B cell (primary cell): ENCODE data around the gene TNFRSF13B. TPM values are rescaled to one million over a fixed set of nuclear protein-coding genes. Genes with fewer than 3 reads are reported as not detected.

Source experiments
- ATAC-seq: fragments of 200-7000 bp; cut with Tn5 transposase; one replicate; pipeline ENCODE4 v1.10.0; 2021; ENCODE audit warnings: low read depth, mild to moderate bottlenecking, moderate number of reproducible peaks, moderate library complexity
- CTCF ChIA-PET: fragments of 350-600 bp; sonication (Branson Sonifier 250); formaldehyde crosslinking; loops from one replicate; lab custom pipeline; 2021; ENCODE audit warnings: antibody characterized with exemption, inconsistent platforms; lab: Charles Lee
- POLR2A ChIA-PET: fragments of 350-600 bp; sonication (Branson Sonifier 250); formaldehyde crosslinking; loops from one replicate; lab custom pipeline; 2021; ENCODE audit warnings: antibody characterized with exemption; lab: Charles Lee
- DNase-seq: peaks from one replicate; pipeline ENCODE4 v3.0.0; 2013
- H2AFZ ChIP-seq: 2 replicates; pipeline ENCODE4 v1.6.1; 2012; ENCODE audit warnings: mild to moderate bottlenecking, low read depth, low read length; ENCODE audit not compliant: insufficient read depth, poor library complexity, severe bottlenecking
- H3K27ac ChIP-seq, 2 donors: 1 replicate in 1 of 2; 2 replicates in 1 of 2; pipeline ENCODE4 v1.5.1; 2012 to 2013; ENCODE audit warnings: low read length in 2 of 2, mild to moderate bottlenecking in 2 of 2, moderate library complexity in 1 of 2
- H3K27me3 ChIP-seq, 4 experiments: fragments of 200-600 bp in 1 of 4; sonication (generic) in 1 of 4; replicated peaks in 1 of 4; 1 replicate in 2 of 4; 2 replicates in 2 of 4; pipeline versions ENCODE4 v1.6.1 to v1.7.0; 2013 to 2016; ENCODE audit warnings: low read length in 3 of 4, mild to moderate bottlenecking in 2 of 4, mixed read lengths in 1 of 4, moderate library complexity in 1 of 4; ENCODE audit not compliant: insufficient read depth in 4 of 4, control insufficient read depth in 3 of 4; ENCODE audit errors: control extremely low read depth in 1 of 4
- H3K36me3 ChIP-seq, 2 experiments: replicated peaks in 1 of 2; 1 replicate in 1 of 2; 2 replicates in 1 of 2; pipeline versions ENCODE4 v1.6.1 to v1.7.1; 2013; ENCODE audit warnings: low read length in 1 of 2; ENCODE audit not compliant: insufficient read depth in 2 of 2, control insufficient read depth in 1 of 2; ENCODE audit errors: control extremely low read depth in 1 of 2, extremely low read depth in 1 of 2
- H3K4me1 ChIP-seq, 2 donors: fragments of 200-600 bp in 1 of 2; sonication (generic) in 1 of 2; 1 replicate in 1 of 2; 2 replicates in 1 of 2; pipeline versions ENCODE4 v1.5.1 to v1.6.1; 2013 to 2017; ENCODE audit warnings: low read length in 2 of 2; ENCODE audit not compliant: control insufficient read depth in 2 of 2, insufficient read depth in 2 of 2
- H3K4me2 ChIP-seq: replicated peaks from 2 replicates; pipeline ENCODE3; 2012; ENCODE audit warnings: mild to moderate bottlenecking, low read depth, low read length; ENCODE audit not compliant: poor library complexity, severe bottlenecking
- H3K4me3 ChIP-seq, 5 experiments: fragments of 200-600 bp in 1 of 5; sonication (generic) in 1 of 5; 1 replicate in 3 of 5; 2 replicates in 2 of 5; pipeline versions ENCODE4 v1.5.1 to v1.7.0; 2011 to 2016; ENCODE audit warnings: low read length in 4 of 5, mild to moderate bottlenecking in 4 of 5, low read depth in 2 of 5, control low read depth in 1 of 5, moderate library complexity in 1 of 5; ENCODE audit not compliant: insufficient read depth in 1 of 5; ENCODE audit errors: control extremely low read depth in 1 of 5, extremely low read depth in 1 of 5
- H3K79me2 ChIP-seq: fragments of 200-600 bp; sonication (generic); one replicate; pipeline ENCODE4 v1.6.0; 2016; ENCODE audit warnings: low read length; ENCODE audit not compliant: control insufficient read depth, insufficient read depth
- H3K9ac ChIP-seq: fragments of 200-600 bp; sonication (generic); 2 replicates; pipeline ENCODE4 v1.6.1; 2017; ENCODE audit warnings: mild to moderate bottlenecking, low read length, moderate library complexity
- H3K9me3 ChIP-seq, 3 donors: one replicate each; pipeline versions ENCODE4 v1.6.1 to v1.7.1; 2013; ENCODE audit warnings: low read length in 2 of 3; ENCODE audit not compliant: control insufficient read depth in 2 of 3, insufficient read depth in 1 of 3; ENCODE audit errors: control extremely low read depth in 1 of 3
- H4K20me1 ChIP-seq: 2 replicates; pipeline ENCODE4 v1.6.0; 2012; ENCODE audit warnings: mild to moderate bottlenecking, low read length; ENCODE audit not compliant: insufficient read depth, control insufficient read depth, poor library complexity, severe bottlenecking
- H3K27ac Mint-ChIP-seq: one replicate; pipeline ENCODE4 v1.8.0; 2021; ENCODE audit warnings: mixed read lengths
- H3K27me3 Mint-ChIP-seq: one replicate; pipeline ENCODE4 v1.8.0; 2021; ENCODE audit warnings: mixed read lengths
- H3K4me1 Mint-ChIP-seq: one replicate; pipeline ENCODE4 v1.8.0; 2021; ENCODE audit warnings: mixed read lengths
- H3K4me3 Mint-ChIP-seq: one replicate; pipeline ENCODE4 v1.8.0; 2021; ENCODE audit warnings: mixed read lengths
- H3K9me3 Mint-ChIP-seq: one replicate; pipeline ENCODE4 v1.8.0; 2022; ENCODE audit warnings: mixed read lengths; ENCODE audit not compliant: insufficient read depth
- EZH2 ChIP-seq: IDR thresholded peaks from 2 replicates; pipeline ENCODE4 v1.6.1; 2012; ENCODE audit warnings: borderline replicate concordance, low read depth, mild to moderate bottlenecking, moderate library complexity, low read length; ENCODE audit not compliant: insufficient read depth, poor library complexity, severe bottlenecking
- WGBS: methylation state at CpG from one replicate; pipeline ENCODE4 v1.1.5; 2013; ENCODE audit warnings: missing lambda C conversion rate; ENCODE audit not compliant: insufficient coverage; 5-methylcytosine and 5-hydroxymethylcytosine counted together
- intact Hi-C: fragments of 100-400 bp; cut with micrococcal nuclease; formaldehyde crosslinking; loops from one replicate; pipeline ENCODE4 v1.10.0; 2022
- polyA plus RNA-seq: library from polyadenylated mRNA; depleted of rRNA; stranded (reverse); fragments of >200 nt; gene quantifications from 2 replicates; pipeline ENCODE4 v1.2.3, GENCODE V29; 2012
- total RNA-seq, 2 donors: library from RNA; stranded (reverse); fragments of 120-200 nt in 1 of 2; gene quantifications; 1 replicate in 1 of 2; 2 replicates in 1 of 2; pipeline versions ENCODE4 v1.2.3 to v1.2.4, GENCODE V29; 2013 to 2022
- TF ChIP-seq, protein P1 (sequence below): fragments of 200-600 bp; IDR thresholded peaks from one replicate; pipeline ENCODE4 v1.8.0; 2022; ENCODE audit warnings: antibody characterized with exemption, mild to moderate bottlenecking

TNFRSF13B gene
- total and polyA plus RNA-seq, 2 donors (not counting 1 experiment from before 2014, with no cell fraction given) = 74.5 to 219 TPM

DNA sequence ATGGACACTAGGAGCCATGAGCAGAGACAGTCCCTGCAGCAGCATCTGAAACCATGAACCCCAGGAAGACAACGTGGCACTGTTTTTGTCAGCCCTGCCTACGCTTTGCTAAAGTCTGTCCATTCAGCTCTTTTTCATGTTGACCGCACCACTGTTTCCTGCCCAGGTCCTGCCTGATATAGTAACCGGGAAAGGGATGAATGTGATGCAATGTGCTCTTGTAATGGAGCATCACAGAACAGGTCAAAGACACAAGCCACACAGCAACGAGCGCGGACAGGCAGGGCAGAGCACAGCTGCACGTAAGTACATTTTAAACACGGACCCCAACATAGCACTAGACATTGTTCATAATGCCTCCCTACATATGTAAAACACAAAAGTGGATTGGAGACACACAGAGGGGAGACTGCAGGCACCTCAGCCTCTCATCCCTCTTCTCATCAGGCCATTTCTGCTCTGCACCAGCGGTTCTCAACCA is 16.9 kb upstream of the TNFRSF13B start:
- H3K4me1 Mint-ChIP-seq = peaks cover 73% of the 10 kb centered on the region
- H3K9me3 ChIP-seq = no peaks in the 10 kb centered on the region
- H3K79me2 ChIP-seq = no peaks in the 10 kb centered on the region
- no peaks in the 10 kb centered on the region for H3K36me3 ChIP-seq
- ChIA-PET CTCF (interaction anchor here (0.9 to 17.6 kb wide), 8 partner anchors 12 to 73 kb away, joined by 4 to 317 read pairs (median 22); partner anchors contain the start of gene TNFRSF13B), POLR2A (interaction anchor here (0.8 to 4.7 kb wide), 4 partner anchors 9 to 453 kb away, joined by 8 to 69 read pairs (median 26); partner anchors contain the start of gene TNFRSF13B)
- ATAC-seq (peak; percentile 1), DNase-seq (no peak)
- H2AFZ ChIP-seq = peak overlapping the region; percentile 13
- peak overlapping the region; percentile 79 for H3K4me2 ChIP-seq
- H3K27ac Mint-ChIP-seq = peak overlapping the region; percentile 98
- H3K4me3 ChIP-seq = peak overlapping the region; percentile 35 to 58 (median 50)
- intact Hi-C loops = loop anchor here (1.0 to 5.0 kb wide), 5 partner anchors 8 to 54 kb away; partner anchors contain the start of genes MPRIP and TNFRSF13B
- WGBS = 20% methylated on average over 3 of the region's 10 CpGs
- H3K27me3 Mint-ChIP-seq = no peaks in the 10 kb centered on the region
- no peak for TF ChIP-seq EZH2
- TF ChIP-seq, protein P1, sequence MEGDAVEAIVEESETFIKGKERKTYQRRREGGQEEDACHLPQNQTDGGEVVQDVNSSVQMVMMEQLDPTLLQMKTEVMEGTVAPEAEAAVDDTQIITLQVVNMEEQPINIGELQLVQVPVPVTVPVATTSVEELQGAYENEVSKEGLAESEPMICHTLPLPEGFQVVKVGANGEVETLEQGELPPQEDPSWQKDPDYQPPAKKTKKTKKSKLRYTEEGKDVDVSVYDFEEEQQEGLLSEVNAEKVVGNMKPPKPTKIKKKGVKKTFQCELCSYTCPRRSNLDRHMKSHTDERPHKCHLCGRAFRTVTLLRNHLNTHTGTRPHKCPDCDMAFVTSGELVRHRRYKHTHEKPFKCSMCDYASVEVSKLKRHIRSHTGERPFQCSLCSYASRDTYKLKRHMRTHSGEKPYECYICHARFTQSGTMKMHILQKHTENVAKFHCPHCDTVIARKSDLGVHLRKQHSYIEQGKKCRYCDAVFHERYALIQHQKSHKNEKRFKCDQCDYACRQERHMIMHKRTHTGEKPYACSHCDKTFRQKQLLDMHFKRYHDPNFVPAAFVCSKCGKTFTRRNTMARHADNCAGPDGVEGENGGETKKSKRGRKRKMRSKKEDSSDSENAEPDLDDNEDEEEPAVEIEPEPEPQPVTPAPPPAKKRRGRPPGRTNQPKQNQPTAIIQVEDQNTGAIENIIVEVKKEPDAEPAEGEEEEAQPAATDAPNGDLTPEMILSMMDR = no peak
- H3K9ac ChIP-seq = peak overlapping the region; percentile 62
- no peaks in the 10 kb centered on the region for H3K27me3 ChIP-seq
- no peaks in the 10 kb centered on the region for H4K20me1 ChIP-seq
- H3K4me3 Mint-ChIP-seq = peak overlapping the region; percentile 85
- H3K9me3 Mint-ChIP-seq = no peaks in the 10 kb centered on the region
- peak overlapping the region; percentile 91 to 98 for H3K27ac ChIP-seq
- H3K4me1 ChIP-seq = peaks cover 53 to 64% of the 10 kb centered on the region in 2 donors
